GM21825 (cell line): ENCODE results near the gene IDH3A.
A peak's percentile ranks its signal among the peaks of the same experiment; 100 is the strongest.

Experiments used
- ATAC-seq: cut with Tn5 transposase; IDR thresholded peaks from one replicate; pipeline ENCODE4 v1.9.1; 2021; ENCODE audit warnings: mild to moderate bottlenecking, moderate library complexity; ENCODE audit not compliant: unreplicated experiment

Gene IDH3A

GRCh38 chr15:78149068-78149804 is at the start of gene IDH3A:
Gene IDH3A, plus strand, starts transcription at chr15:78149362. Its CDS starts 42 bp downstream, at chr15:78149404.
- peak; percentile 70 for ATAC-seq

GRCh38 chr15:78100886-78101285 is 48.3 kb upstream of the IDH3A start:
- ATAC-seq: no peak

- ATAC-seq: no peak
These were observed 47.6 kb upstream of the IDH3A start for GRCh38 chr15:78101423-78102105.

GRCh38 chr15:78102211-78102610 is 47.0 kb upstream of the IDH3A start:
- ATAC-seq: no peak

- no peak for ATAC-seq
These were observed 46.4 kb upstream of the IDH3A start for GRCh38 chr15:78102741-78103140.

- peak; percentile 79 for ATAC-seq
These were observed 45.6 kb upstream of the IDH3A start for GRCh38 chr15:78103406-78104118.

GRCh38 chr15:78104119-78104479 is 45.1 kb upstream of the IDH3A start:
- no peak for ATAC-seq

GRCh38 chr15:78104566-78105475 is 44.3 kb upstream of the IDH3A start:
- ATAC-seq: no peak

GRCh38 chr15:78105476-78106241 is 43.5 kb upstream of the IDH3A start:
- ATAC-seq: no peak

- ATAC-seq: no peak
These were observed 41.7 kb upstream of the IDH3A start for GRCh38 chr15:78107471-78107870.

- ATAC-seq: peak; percentile 56
These were observed 40.7 kb upstream of the IDH3A start for GRCh38 chr15:78108300-78109084.

GRCh38 chr15:78109156-78109555 is 40.0 kb upstream of the IDH3A start:
- no peak for ATAC-seq

- no peak for ATAC-seq
These were observed 39.1 kb upstream of the IDH3A start for GRCh38 chr15:78110096-78110495.

GRCh38 chr15:78110916-78111475 is 38.2 kb upstream of the IDH3A start:
- ATAC-seq: no peak

- ATAC-seq: no peak
These were observed 37.4 kb upstream of the IDH3A start for GRCh38 chr15:78111788-78112187.

- no peak for ATAC-seq
These were observed 36.6 kb upstream of the IDH3A start for GRCh38 chr15:78112551-78112950.

GRCh38 chr15:78120523-78120922 is 28.6 kb upstream of the IDH3A start:
- no peak for ATAC-seq

GRCh38 chr15:78125267-78125666 is 23.9 kb upstream of the IDH3A start:
- no peak for ATAC-seq

- no peak for ATAC-seq
These were observed 21.3 kb upstream of the IDH3A start for GRCh38 chr15:78127882-78128281.
